ENCODE measurements around the gene DNAJC27. TPM values are rescaled to one million over a fixed set of nuclear protein-coding genes. Genes with fewer than 3 reads are reported as not detected.
A peak's percentile ranks its signal among the peaks of the same experiment; 100 is the strongest.

DNAJC27 gene
- total and polyA plus RNA-seq, 2 of the 13 experiments (the other 11 are each of a cell fraction or from before 2014, with no cell fraction given), result 3.1 to 3.7 TPM

GRCh38 chr2:24972315-24972961 is 683 bp upstream of the DNAJC27 start (continued):
- TF ChIP-seq ZNF609 (CRISPR knock-in tag; IDR thresholded peaks at IDR 0.05; ENCODE audit: borderline replicate concordance) (0 out of 2 replicates have a peak, but pooled peaks have one; percentile 5), CBFB (CRISPR knock-in tag; IDR thresholded peaks at IDR 0.05) (no peak), PAWR (CRISPR knock-in tag; IDR thresholded peaks at IDR 0.05; ENCODE audit: borderline replicate concordance) (no peak), SOX13 (IDR thresholded peaks at IDR 0.05) (no peak), SOX13 (CRISPR knock-in tag; conservative IDR thresholded peaks at IDR 0.05 in 1 of 2, IDR thresholded peaks at IDR 0.05 in 1 of 2) (0 out of 4 replicates have a peak, but pooled peaks of 1 of the 2 experiments have one; percentile 2), SRF (IDR thresholded peaks at IDR 0.05; ENCODE audit: low read depth, low read length) (no peak), ZBTB46 (CRISPR knock-in tag; IDR thresholded peaks at IDR 0.05; ENCODE audit: borderline replicate concordance) (0 out of 2 replicates have a peak, but pooled peaks have one; percentile 29), PRDM15 (CRISPR knock-in tag; IDR thresholded peaks at IDR 0.05) (no peak), ZNF878 (CRISPR knock-in tag; IDR thresholded peaks at IDR 0.05) (peak; percentile 62; the same call in 1 of the 2 replicates), POLR2A (IDR thresholded peaks at IDR 0.05; ENCODE audit: insufficient read depth in 1 of 2, low read depth in 2 of 2, low read length in 2 of 2) (no peak), ZNF800 (CRISPR knock-in tag; IDR thresholded peaks at IDR 0.05) (no peak; the same call in 1 of the 2 replicates)
